ENCODE measurements around the gene TSPAN5. TPM values are rescaled to one million over a fixed set of nuclear protein-coding genes. Genes with fewer than 3 reads are reported as not detected.

The TSPAN5 gene
- total and polyA plus RNA-seq, 9 of the 15 experiments (the other 6 are each of a cell fraction or from before 2014, with no cell fraction given), result 0.58 to 6.6 (median 0.73) TPM

- no peaks in the 10 kb centered on the region for H3K4me1 ChIP-seq (replicated peaks in 1 of 2; ENCODE audit: control insufficient read depth in 2 of 2, insufficient read depth in 2 of 2, low read length in 2 of 2)
- FAIRE-seq, result no peak
- no peak overlapping the region for H3K4me2 ChIP-seq (ENCODE audit: insufficient read depth, low read length)
- ChIA-PET POLR2A (no interaction called here), CTCF (ENCODE audit: low intra/inter-chr PET ratio) (no interaction called here)
- 17% methylated on average over 6 of the region's 6 CpGs for WGBS (ENCODE audit: insufficient coverage, low coverage, missing lambda C conversion rate)
- no peak for DNase-seq (ENCODE audit: extremely low read depth in 1 of 4, low spot score in 3 of 4)
- ATAC-seq, result no peak
- H3K4me3 ChIP-seq, result no peak overlapping the region
- H3K9me1 ChIP-seq (ENCODE audit: control insufficient read depth, insufficient read depth, low read length), result no peaks in the 10 kb centered on the region
- H2AFZ ChIP-seq (ENCODE audit: low read depth, low read length), result no peak overlapping the region
- intact Hi-C loops (cut with micrococcal nuclease) (no loop called here), in situ Hi-C loops (cut with MboI) (no loop called here)
- H3K27ac ChIP-seq (ENCODE audit: extremely low read depth, low read depth, low read length), result no peak overlapping the region
- H3K9me3 ChIP-seq (replicated peaks; ENCODE audit: control insufficient read depth, insufficient read depth, low read depth, low read length), result no peaks in the 10 kb centered on the region
- no peak overlapping the region for H3K9ac ChIP-seq (ENCODE audit: insufficient read depth in 1 of 2, low read depth in 2 of 2, low read length in 2 of 2)
- H3K27me3 ChIP-seq (ENCODE audit: control insufficient read depth in 2 of 2, insufficient read depth in 2 of 2, low read length in 2 of 2), result peaks cover 5 to 15% of the 10 kb centered on the region in 2 experiments; a peak in 3 of 5 replicates
- no peaks in the 10 kb centered on the region for H4K20me1 ChIP-seq (replicated peaks; ENCODE audit: control insufficient read depth, insufficient read depth, low read length)
- TF ChIP-seq IRF9 (tag; IDR thresholded peaks at IDR 0.05), result no peak
- TF ChIP-seq SPI1 (IDR thresholded peaks at IDR 0.05; ENCODE audit: borderline replicate concordance, low read depth, low read length), result no peak
- TF ChIP-seq RAD51 (IDR thresholded peaks at IDR 0.05; ENCODE audit: borderline replicate concordance, low read depth), result no peak
- no peak for TF ChIP-seq HMG20A (CRISPR knock-in tag; conservative IDR thresholded peaks at IDR 0.05)
- no peak for TF ChIP-seq FOXK2 (conservative IDR thresholded peaks at IDR 0.05 in 1 of 2, IDR thresholded peaks at IDR 0.05 in 1 of 2; ENCODE audit: low read depth in 2 of 2)
- TF ChIP-seq CBX8 (IDR thresholded peaks at IDR 0.05; ENCODE audit: borderline replicate concordance, extremely low read depth, low read depth, low read length, poor library complexity, severe bottlenecking), result no peak
- no peak for TF ChIP-seq KDM1A (IDR thresholded peaks at IDR 0.05)
- no peak for TF ChIP-seq PRPF4 (IDR thresholded peaks at IDR 0.05; ENCODE audit: insufficient read depth, low read depth, low read length, poor library complexity, severe bottlenecking)
- TF ChIP-seq KAT2B (IDR thresholded peaks at IDR 0.05; ENCODE audit: low read depth, low read length), result no peak
- TF ChIP-seq THRAP3 (IDR thresholded peaks at IDR 0.05; ENCODE audit: borderline replicate concordance), result no peak
- TF ChIP-seq POLR2AphosphoS2 (IDR thresholded peaks at IDR 0.05; ENCODE audit: low read length), result no peak
- no peaks in the 10 kb centered on the region for H3K36me3 ChIP-seq (ENCODE audit: control insufficient read depth, insufficient read depth, low read length)
- H3K79me2 ChIP-seq (ENCODE audit: control insufficient read depth, insufficient read depth, low read length), result no peaks in the 10 kb centered on the region
- BruUV-seq (replicated peaks), result no TSS peak
Observed at GRCh38 chr4:98611677-98612317, 46.6 kb downstream of the TSPAN5 start.

All from K562 (cell line).